Renal pelvis (tissue), 4 donors: ENCODE results near the gene ERGIC1. TPM values are rescaled to one million over a fixed set of nuclear protein-coding genes. Genes with fewer than 3 reads are reported as not detected.

Experiments used
- DNase-seq: peaks from one replicate; pipeline ENCODE4 v3.0.0-alpha.2; 2013
- polyA plus RNA-seq, 3 donors: library from polyadenylated mRNA; unstranded; fragments of 120-200 nt; gene quantifications; one replicate each; pipeline ENCODE4 v1.2.1, GENCODE V29; 2013; ENCODE audit not compliant: insufficient read length in 3 of 3

ERGIC1 gene
- polyA plus RNA-seq, 3 donors = 109 to 119 (median 118) TPM

GRCh38 chr5:172821340-172821985 lies 12.6 kb upstream of the ERGIC1 start:
- no peak for DNase-seq

GRCh38 chr5:172823840-172824362 lies 10.2 kb upstream of the ERGIC1 start:
- DNase-seq = no peak

- DNase-seq = no peak
Measured at GRCh38 chr5:172825610-172826204, 8.3 kb upstream of the ERGIC1 start.

GRCh38 chr5:172827841-172828240 lies 6.2 kb upstream of the ERGIC1 start:
- DNase-seq = no peak

- DNase-seq = no peak
Measured at GRCh38 chr5:172828911-172829431, 5.1 kb upstream of the ERGIC1 start.

- DNase-seq = no peak
Measured at GRCh38 chr5:172830275-172830799, 3.7 kb upstream of the ERGIC1 start.

- DNase-seq = no peak
Measured at GRCh38 chr5:172830876-172831662, 3.0 kb upstream of the ERGIC1 start.

GRCh38 chr5:172832383-172833315 lies 1.4 kb upstream of the ERGIC1 start:
- DNase-seq = no peak

- no peak for DNase-seq
Measured at GRCh38 chr5:172833372-172833685, 722 bp upstream of the ERGIC1 start.

- no peak for DNase-seq
Measured at GRCh38 chr5:172834415-172835289, 601 bp downstream of the ERGIC1 start.

GRCh38 chr5:172835290-172835993 lies 1.4 kb downstream of the ERGIC1 start:
- DNase-seq = no peak

GRCh38 chr5:172835994-172836356 lies 1.9 kb downstream of the ERGIC1 start:
- DNase-seq = no peak

- no peak for DNase-seq
Measured at GRCh38 chr5:172837640-172838039, 3.6 kb downstream of the ERGIC1 start.

- no peak for DNase-seq
Measured at GRCh38 chr5:172838151-172838875, 4.3 kb downstream of the ERGIC1 start.

- DNase-seq = no peak
Measured at GRCh38 chr5:172839669-172840431, 5.8 kb downstream of the ERGIC1 start.

- no peak for DNase-seq
Measured at GRCh38 chr5:172840432-172841154, 6.5 kb downstream of the ERGIC1 start.

GRCh38 chr5:172841256-172841655 lies 7.2 kb downstream of the ERGIC1 start:
- no peak for DNase-seq
